ENCODE results near the gene KRTAP9-4.
"Not testable (repeated sequence)": the region's sequence is repeated elsewhere in the genome, so short reads cannot be mapped to it uniquely, and the experiment has no call there.

The KRTAP9-4 gene

GRCh38 chr17:41256291-41256685, 6.8 kb downstream of the KRTAP9-4 start:
- no peak for TF ChIP-seq CTCF (IDR thresholded peaks at IDR 0.05; ENCODE audit: low read depth, low read length, missing control alignments)
- DNase-seq (ENCODE audit: extremely low read depth, low read depth): no peak
- no peak overlapping the region for H3K4me3 ChIP-seq (replicated peaks; ENCODE audit: low read depth, low read length)

GRCh38 chr17:41258406-41258805, 8.9 kb downstream of the KRTAP9-4 start:
- DNase-seq (ENCODE audit: extremely low read depth, low read depth): no peak
- no peak for TF ChIP-seq CTCF (IDR thresholded peaks at IDR 0.05; ENCODE audit: low read depth, low read length, missing control alignments)
- H3K4me3 ChIP-seq (replicated peaks; ENCODE audit: low read depth, low read length): no peak overlapping the region

GRCh38 chr17:41263212-41263611, 13.7 kb downstream of the KRTAP9-4 start:
- no peak overlapping the region for H3K4me3 ChIP-seq (replicated peaks; ENCODE audit: low read depth, low read length)
- no peak for TF ChIP-seq CTCF (IDR thresholded peaks at IDR 0.05; ENCODE audit: low read depth, low read length, missing control alignments)
- no peak for DNase-seq (ENCODE audit: extremely low read depth, low read depth)

DNA sequence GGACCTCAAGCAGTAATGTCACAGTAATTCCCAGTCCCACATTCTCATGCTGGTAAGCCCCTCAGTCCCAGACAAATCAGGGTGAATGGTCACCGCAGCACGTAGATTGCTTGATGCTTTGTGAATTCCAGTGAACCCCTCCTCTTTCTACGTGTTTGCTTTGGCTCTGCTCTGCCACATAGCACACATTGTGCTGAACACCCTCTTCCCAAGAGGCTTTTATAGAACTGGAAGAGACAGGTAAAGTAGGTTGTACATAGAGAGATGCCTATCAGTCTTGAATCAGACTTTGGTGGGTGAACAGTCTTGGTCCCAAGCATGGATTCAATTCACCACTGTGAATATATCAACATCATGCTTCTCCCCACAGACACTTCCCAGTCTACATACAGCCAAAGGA, 15.1 kb downstream of the KRTAP9-4 start:
- TF ChIP-seq CTCF (IDR thresholded peaks at IDR 0.05; ENCODE audit: low read depth, low read length, missing control alignments): no peak
- DNase-seq (ENCODE audit: extremely low read depth, low read depth): no peak
- H3K4me3 ChIP-seq (replicated peaks; ENCODE audit: low read depth, low read length): no peak overlapping the region

GRCh38 chr17:41265078-41265477, 15.6 kb downstream of the KRTAP9-4 start, which contains the start of gene KRTAP9-6:
Gene KRTAP9-6 (plus strand): TSS chr17:41265378. CDS start chr17:41265378, 0 bp downstream.
- H3K4me3 ChIP-seq (replicated peaks; ENCODE audit: low read depth, low read length): no peak within 1 kb of the TSS
- DNase-seq (ENCODE audit: extremely low read depth, low read depth): no peak
- no peak for TF ChIP-seq CTCF (IDR thresholded peaks at IDR 0.05; ENCODE audit: low read depth, low read length, missing control alignments)

DNA sequence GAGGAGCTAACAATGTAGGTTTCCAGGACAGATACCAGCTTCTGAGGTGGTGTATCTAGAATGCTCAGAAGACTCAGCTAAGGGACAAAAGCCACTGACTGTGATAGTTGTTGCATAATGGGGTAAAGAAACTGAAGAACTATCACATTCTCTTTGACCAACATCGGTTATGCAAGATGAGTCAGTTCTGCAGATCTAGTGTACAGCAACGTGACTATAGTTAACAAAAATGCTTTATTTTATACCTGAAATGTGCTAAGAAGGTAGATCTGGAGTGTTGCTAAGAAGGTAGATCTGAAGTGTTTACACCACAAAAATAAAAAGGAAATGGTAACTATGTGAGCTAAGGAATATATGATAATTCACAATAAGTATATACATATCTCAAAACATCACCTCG, 18.2 kb downstream of the KRTAP9-4 start:
- no peak for DNase-seq (ENCODE audit: extremely low read depth, low read depth)
- no peak overlapping the region for H3K4me3 ChIP-seq (replicated peaks; ENCODE audit: low read depth, low read length)
- no peak for TF ChIP-seq CTCF (IDR thresholded peaks at IDR 0.05; ENCODE audit: low read depth, low read length, missing control alignments)

DNA sequence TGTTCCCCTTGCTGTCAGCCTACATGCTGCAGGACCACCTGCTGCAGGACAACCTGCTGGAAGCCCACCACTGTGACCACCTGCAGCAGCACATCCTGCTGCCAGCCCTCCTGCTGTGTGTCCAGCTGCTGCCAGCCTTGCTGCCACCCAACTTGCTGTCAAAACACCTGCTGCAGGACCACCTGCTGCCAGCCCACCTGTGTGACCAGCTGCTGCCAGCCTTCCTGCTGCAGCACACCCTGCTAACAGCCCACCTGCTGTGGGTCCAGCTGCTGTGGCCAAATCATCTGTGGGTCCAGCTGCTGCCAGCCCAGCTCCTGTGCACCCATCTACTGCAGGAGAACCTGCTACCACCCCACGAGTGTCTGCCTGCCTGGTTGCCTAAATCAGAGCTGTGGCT, 21.8 kb downstream of the KRTAP9-4 start:
- not testable (repeated sequence) for DNase-seq (ENCODE audit: extremely low read depth, low read depth); H3K4me3 ChIP-seq (replicated peaks; ENCODE audit: low read depth, low read length)
